Brain microvascular endothelial cell (primary cell): ENCODE data around the gene CFAP410.

Experiments
- DNase-seq: peaks from one replicate; pipeline ENCODE4 v3.0.0-alpha.2; 2020
- H3K27ac ChIP-seq: fragments of 250-450 bp; sonication (Bioruptor Pico); 2 replicates; pipeline ENCODE4 v1.5.1; 2020; ENCODE audit warnings: mild to moderate bottlenecking, moderate library complexity
- H3K27me3 ChIP-seq: fragments of 250-450 bp; sonication (Bioruptor Pico); replicated peaks from 2 replicates; pipeline ENCODE4 v1.5.1; 2020; ENCODE audit warnings: mild to moderate bottlenecking
- H3K36me3 ChIP-seq: fragments of 250-450 bp; sonication (Bioruptor Pico); replicated peaks from 2 replicates; pipeline ENCODE4 v1.5.1; 2020; ENCODE audit warnings: mild to moderate bottlenecking
- H3K4me3 ChIP-seq: 2 replicates; pipeline ENCODE4 v1.5.1; 2011; ENCODE audit warnings: low read depth, mild to moderate bottlenecking, control low read depth, low read length, moderate library complexity
- in situ Hi-C: cut with HindIII; loops from 2 replicates; pipeline ENCODE4 v1.10.0; 2017; ENCODE audit warnings: low sequenced_read_pairs, low pct_ligation_motif_present
- TF ChIP-seq, protein P1 (sequence below): IDR thresholded peaks from 2 replicates; pipeline ENCODE4 v1.5.1; 2011; ENCODE audit warnings: low read depth, mild to moderate bottlenecking, moderate library complexity, low read length, control low read depth, inconsistent platforms; ENCODE audit errors: missing control alignments

CFAP410 gene

DNA sequence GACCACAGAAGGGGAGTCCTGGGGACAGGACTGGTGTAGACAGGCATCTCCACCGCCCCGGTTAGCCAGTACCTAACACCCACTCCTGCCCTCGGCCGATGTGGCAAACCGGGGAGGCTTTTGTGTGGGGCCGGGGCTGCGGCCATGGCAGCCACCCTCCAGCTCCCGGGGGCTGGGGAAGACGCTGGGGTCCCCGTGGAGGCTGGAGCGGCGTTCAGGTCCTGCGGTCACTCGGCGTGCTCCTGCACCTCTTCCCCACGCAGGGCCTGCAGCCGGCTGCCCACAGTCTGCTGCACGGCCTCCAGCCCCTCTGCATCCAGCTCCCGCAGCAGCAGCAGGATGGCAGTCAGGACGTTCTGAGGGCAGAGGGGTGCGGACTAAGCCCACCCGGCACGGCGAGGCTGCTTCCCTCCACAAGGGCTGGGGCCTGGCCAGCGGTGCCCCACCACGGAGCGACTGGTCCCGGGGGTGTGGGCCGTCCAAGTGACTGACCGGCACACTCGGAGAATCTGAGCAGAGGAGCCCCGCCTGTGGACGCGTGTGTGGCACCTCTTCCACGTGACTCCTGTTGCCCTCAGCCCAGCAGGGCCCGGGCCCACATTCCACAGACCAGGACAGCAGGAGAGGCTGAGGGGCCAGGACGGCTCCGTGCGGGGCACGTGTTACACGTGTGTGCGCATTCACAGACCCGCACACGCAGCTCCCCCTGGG, 9.1 kb downstream of the CFAP410 start:
- Histone ChIP-seq H3K36me3 (peaks cover 15% of the 10 kb centered on the region), H3K4me3 (no peak overlapping the region), H3K27me3 (no peaks in the 10 kb centered on the region), H3K27ac (no peak overlapping the region)
- no peak for DNase-seq
- in situ Hi-C loops = no loop called here
- TF ChIP-seq, protein P1, sequence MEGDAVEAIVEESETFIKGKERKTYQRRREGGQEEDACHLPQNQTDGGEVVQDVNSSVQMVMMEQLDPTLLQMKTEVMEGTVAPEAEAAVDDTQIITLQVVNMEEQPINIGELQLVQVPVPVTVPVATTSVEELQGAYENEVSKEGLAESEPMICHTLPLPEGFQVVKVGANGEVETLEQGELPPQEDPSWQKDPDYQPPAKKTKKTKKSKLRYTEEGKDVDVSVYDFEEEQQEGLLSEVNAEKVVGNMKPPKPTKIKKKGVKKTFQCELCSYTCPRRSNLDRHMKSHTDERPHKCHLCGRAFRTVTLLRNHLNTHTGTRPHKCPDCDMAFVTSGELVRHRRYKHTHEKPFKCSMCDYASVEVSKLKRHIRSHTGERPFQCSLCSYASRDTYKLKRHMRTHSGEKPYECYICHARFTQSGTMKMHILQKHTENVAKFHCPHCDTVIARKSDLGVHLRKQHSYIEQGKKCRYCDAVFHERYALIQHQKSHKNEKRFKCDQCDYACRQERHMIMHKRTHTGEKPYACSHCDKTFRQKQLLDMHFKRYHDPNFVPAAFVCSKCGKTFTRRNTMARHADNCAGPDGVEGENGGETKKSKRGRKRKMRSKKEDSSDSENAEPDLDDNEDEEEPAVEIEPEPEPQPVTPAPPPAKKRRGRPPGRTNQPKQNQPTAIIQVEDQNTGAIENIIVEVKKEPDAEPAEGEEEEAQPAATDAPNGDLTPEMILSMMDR = no peak

DNA sequence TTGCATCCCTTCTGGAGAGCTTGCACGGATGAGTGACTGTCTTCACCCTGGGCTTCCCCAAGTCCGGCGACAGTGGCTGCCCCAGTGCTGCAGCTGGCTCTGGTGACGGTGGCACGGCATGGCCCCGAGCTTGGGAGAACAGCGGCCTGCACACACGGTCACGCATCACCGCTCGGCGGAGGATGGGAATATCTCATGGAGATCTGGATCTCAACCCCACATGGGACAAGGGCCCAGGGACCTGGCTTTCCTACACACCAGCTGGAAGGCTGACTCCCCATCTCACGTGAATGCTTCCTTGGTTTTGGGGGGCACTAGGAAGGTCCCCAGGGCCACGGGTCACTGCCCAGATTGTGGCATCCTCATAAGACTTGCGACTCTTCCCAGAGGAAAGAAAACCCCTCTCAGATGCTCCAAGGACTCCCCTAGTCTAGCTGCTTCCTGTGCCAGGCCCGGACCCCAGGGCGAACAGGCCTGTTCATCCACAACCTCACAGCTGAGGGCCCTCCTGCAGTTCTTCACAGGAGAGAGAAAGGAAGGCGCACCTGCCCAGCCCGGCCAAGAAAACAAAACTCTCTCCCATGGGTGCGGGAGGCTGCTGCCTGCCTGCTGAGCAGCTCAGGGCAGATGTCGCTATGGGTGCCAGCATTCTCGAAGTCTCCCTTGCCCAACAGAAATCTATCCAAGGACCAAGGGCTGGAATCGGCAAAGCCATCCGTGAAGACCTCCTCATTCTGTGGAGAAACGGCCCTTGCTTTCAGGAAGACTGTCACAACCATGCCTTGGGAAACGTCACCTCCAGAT, 9.9 kb downstream of the CFAP410 start:
- in situ Hi-C loops = no loop called here
- Histone ChIP-seq H3K36me3 (peaks cover 22% of the 10 kb centered on the region), H3K4me3 (no peak overlapping the region), H3K27ac (no peak overlapping the region), H3K27me3 (no peaks in the 10 kb centered on the region)
- TF ChIP-seq, protein P1 = no peak
- DNase-seq = no peak

DNA sequence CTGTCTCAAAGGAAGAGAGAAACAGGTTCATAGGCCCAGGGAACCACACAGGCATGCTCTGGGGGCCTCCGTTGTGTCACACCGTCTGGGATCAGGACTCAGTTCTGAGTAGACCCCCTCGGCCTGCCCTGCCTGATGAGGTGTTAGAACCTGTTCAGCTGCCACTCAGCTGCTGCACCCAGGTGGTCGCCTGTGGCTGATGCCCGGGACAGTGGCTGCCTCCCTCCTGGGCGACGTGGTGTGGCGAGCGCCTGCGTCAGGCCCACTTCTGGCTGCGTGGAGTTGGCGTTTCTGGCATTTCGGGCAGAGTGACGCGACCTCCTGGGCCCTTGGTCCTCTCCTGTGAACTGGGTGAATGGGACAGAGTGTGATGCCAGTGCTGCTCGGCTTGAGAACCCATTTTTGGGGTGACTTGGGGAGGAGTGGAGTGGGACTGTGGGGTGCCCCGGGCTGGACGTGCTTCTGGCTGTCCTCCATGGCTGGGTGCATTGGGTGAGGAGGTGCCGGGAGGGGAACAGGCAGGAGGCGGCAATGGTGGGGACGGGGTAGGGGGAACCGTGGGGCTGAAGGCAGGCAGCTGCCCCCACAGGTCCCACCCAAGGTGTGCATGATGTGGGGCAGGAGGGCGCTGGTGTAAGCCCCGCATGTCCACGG, 10.8 kb downstream of the CFAP410 start:
- no peak overlapping the region for H3K27ac ChIP-seq
- peaks cover 29% of the 10 kb centered on the region for H3K36me3 ChIP-seq
- TF ChIP-seq, protein P1 = no peak
- H3K4me3 ChIP-seq = no peak overlapping the region
- in situ Hi-C loops = no loop called here
- H3K27me3 ChIP-seq = no peaks in the 10 kb centered on the region
- DNase-seq = no peak

DNA sequence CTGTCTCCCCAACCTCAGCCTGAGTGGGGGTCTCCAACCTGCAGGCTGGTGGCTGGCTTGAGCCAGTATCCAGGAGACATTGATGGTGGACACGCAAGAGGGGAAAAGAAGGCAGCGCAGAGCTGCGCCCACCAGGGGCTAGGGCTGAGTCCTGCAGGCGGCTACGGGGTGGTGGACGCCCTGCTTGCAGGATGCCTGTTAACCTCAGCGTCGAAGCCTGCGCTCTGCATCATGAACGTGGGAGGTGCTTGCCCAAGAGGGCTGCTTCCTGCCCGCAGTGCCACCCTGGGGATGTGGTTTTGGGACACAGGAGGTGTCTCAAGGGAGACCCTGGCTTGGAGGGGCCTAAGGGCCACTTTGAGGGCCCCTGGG, 11.6 kb downstream of the CFAP410 start:
- Histone ChIP-seq H3K36me3 (peaks cover 29% of the 10 kb centered on the region), H3K4me3 (no peak overlapping the region), H3K27ac (no peak overlapping the region), H3K27me3 (no peaks in the 10 kb centered on the region)
- in situ Hi-C loops = no loop called here
- TF ChIP-seq, protein P1 = no peak
- no peak for DNase-seq

DNA sequence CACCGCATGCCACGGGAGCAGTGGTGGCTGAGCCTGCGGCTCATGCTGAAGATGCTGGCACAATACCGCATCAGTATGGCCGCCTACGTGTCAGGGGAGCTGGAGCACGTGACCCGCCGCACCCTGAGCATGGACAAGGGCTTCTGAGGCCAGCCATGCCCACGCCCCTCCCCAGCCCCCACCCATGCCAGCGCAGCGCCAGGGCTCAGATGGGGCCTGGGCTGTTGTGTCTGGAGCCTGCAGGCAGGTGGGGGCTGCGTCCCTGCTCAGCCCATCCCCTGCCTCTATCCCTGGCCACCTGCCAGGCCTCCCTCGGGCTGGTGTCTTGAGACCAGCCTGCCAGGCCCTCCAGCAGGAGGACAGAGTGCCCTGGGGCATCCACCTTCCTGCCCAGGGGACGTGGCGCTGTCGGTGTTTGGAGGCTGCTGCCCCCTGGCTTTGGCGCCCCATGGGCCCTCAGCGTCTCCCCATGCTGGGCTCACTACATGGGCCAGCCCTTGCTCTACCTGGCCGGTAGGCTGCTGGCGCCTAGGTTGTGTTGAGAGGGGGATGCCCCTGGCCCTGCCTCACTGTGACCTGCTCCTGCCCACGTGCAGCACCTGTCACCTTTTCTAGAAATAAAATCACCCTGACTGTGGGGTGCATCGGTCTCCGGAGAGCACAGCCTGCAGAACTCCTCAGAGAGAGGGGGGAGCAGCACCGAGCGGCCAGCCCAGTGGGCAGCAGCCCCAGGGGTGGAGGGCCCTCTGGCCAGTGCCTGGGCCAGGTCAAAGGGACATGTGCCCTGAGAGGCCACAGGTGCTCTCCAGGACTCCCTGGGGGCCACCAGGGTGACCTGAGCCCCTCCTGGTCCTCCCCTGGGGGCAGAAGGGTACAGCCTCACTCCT, 12.2 kb downstream of the CFAP410 start:
- peaks cover 34% of the 10 kb centered on the region for H3K36me3 ChIP-seq
- no peak overlapping the region for H3K4me3 ChIP-seq
- TF ChIP-seq, protein P1 = no peak
- no peaks in the 10 kb centered on the region for H3K27me3 ChIP-seq
- in situ Hi-C loops = no loop called here
- H3K27ac ChIP-seq = no peak overlapping the region
- no peak for DNase-seq
